Measurements from ENCODE around the gene POM121.
"Not testable (repeated sequence)": the region's sequence is repeated elsewhere in the genome, so short reads cannot be mapped to it uniquely, and the experiment has no call there.

POM121 gene

GRCh38 chr7:72997447-72997846 lies 72.6 kb downstream of the POM121 start:
- not testable (repeated sequence) for DNase-seq (ENCODE audit: low read depth)

DNA sequence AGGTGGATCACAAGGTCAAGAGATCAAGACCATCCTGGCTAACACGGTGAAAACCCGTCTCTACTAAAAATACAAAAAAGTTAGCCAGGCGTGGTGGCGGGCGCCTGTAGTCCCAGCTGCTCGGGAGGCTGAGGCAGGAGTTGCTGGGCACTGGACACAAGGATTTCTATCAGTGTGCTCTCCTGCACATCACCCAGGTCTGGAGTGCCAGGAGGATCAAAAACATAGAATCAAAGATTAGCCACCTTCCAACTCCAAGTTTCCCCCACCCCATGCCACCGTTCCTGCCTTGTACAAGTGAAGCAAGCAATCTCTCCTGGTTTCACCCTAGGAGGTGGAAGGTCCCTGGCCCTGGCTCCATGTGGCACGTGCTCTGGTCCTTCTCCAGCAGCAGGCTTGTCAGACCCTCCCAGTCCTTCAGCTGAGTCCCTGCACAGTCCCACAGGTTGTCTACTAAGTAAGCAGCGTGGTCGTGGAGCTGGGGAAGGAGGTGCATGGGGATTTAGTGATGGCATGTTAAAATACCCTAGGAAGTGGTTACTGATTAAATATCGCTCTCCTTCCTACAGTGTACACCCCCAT lies 73.1 kb downstream of the POM121 start:
- DNase-seq (ENCODE audit: low read depth), result not testable (repeated sequence)

Measured in activated T-cell treated with anti-CD3 and anti-CD28 coated beads for 48 hours (primary cell).